ENCODE data around the gene SP140. TPM values are rescaled to one million over a fixed set of nuclear protein-coding genes. Genes with fewer than 3 reads are reported as not detected.
"Not testable (repeated sequence)": the region's sequence is repeated elsewhere in the genome, so short reads cannot be mapped to it uniquely, and the experiment has no call there.

SP140 gene
- total RNA-seq, 2 experiments from 2014 or later = 53.3 to 58.8 TPM

DNA sequence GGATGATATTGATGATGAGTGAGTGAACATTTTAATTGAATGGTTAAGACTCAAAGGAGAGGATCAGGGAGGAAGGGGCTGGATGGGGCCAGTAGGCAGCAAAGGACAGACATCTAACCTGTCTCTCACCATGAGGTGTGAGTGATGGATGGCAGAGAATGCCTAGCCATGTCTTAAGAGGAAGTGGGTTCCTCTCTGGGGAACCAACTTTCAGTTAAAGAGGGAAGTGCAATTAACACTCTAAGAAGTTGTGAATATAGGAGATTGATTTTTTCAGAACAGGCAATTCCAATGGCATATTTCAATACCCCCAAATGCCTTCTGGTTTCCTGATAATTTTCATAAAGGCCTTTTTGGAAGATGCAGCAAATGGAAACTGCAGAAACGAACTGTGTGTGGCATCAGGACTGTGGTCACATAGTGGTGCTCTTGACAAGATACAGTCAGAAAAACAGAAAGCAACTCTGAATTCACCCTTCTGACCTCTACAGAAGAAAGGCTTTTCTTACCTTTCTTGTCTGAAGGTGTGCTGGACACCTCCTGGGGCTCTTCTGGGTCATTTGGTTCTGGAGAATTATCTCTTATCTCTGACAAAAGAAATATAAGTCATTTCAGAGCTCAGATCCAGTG lies 16.0 kb upstream of the SP140 start:
- no peak for DNase-seq
- Mint-ChIP-seq H3K4me3 (no peak overlapping the region), H3K36me3 (ENCODE audit: low read depth) (peaks cover 49% of the 10 kb centered on the region), H3K27ac (no peak overlapping the region), H3K27me3 (no peaks in the 10 kb centered on the region), H3K4me1 (peaks cover 49% of the 10 kb centered on the region), H3K9me3 (no peaks in the 10 kb centered on the region)
- POLR2A ChIA-PET = no interaction called here
- CTCF ChIA-PET = interaction anchor here (1.1 kb wide), 1 partner anchor 9 kb away, joined by 3 read pairs; no protein-coding TSS in a partner anchor

DNA sequence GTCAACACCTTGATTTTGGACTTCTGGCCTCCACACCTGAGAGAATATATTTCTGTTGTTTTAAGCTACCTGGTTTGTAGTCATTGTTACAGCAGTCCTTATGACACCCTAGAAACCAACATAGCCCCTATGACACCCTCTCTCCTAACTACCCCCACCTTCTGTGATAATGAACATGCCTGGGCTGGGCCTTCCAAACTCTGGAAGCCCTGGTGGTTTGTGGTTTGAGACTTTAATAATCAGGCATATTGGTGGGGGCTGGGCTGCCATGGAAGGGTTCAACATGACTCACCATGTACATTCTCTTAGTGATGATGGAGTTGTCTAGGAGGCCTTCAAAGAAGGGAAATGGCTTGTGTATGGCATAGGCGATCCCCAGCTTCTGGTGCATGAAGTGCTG lies 9.0 kb upstream of the SP140 start:
- no peaks in the 10 kb centered on the region for H3K27me3 Mint-ChIP-seq
- H3K4me1 Mint-ChIP-seq = peaks cover 76% of the 10 kb centered on the region
- ChIA-PET POLR2A (interaction anchor here (0.7 kb wide), 1 partner anchor 41 kb away, joined by 3 read pairs; no protein-coding TSS in a partner anchor), CTCF (interaction anchor here (0.8 kb wide), 1 partner anchor 15 kb away, joined by 3 read pairs; no protein-coding TSS in a partner anchor)
- peaks cover 76% of the 10 kb centered on the region for H3K36me3 Mint-ChIP-seq (ENCODE audit: low read depth)
- H3K27ac Mint-ChIP-seq = peak overlapping the region; percentile 47
- H3K4me3 Mint-ChIP-seq = peak overlapping the region; percentile 40
- no peak for DNase-seq
- H3K9me3 Mint-ChIP-seq = no peaks in the 10 kb centered on the region

DNA sequence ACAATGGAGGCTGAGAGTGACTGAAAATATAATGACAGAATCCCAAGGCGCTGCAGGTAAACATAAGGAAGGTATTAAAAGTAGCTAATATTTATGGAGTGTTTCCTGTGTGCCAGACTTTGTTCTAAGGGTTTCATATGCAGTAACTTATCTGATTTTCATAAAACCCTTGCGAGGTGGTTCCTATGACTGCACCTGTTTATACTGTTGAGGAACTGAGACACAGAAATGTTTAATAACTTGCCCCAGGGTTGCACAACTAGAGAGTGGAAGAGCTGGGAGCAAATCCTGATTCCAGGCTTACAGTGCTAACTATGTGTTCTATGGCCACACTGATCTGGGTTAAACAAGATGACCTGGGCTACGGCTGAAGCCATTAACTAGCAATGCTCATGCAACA lies 8.1 kb upstream of the SP140 start:
- Mint-ChIP-seq H3K9me3 (no peaks in the 10 kb centered on the region), H3K4me3 (peak overlapping the region; percentile 99), H3K27ac (peak overlapping the region; percentile 23), H3K36me3 (ENCODE audit: low read depth) (peaks cover 71% of the 10 kb centered on the region), H3K27me3 (no peaks in the 10 kb centered on the region), H3K4me1 (peaks cover 72% of the 10 kb centered on the region)
- CTCF ChIA-PET = interaction anchor here (0.8 to 2.1 kb wide), 3 partner anchors 9 to 14 kb away, joined by 3 to 8 read pairs (median 3); no protein-coding TSS in a partner anchor
- POLR2A ChIA-PET = no interaction called here
- DNase-seq = no peak

DNA sequence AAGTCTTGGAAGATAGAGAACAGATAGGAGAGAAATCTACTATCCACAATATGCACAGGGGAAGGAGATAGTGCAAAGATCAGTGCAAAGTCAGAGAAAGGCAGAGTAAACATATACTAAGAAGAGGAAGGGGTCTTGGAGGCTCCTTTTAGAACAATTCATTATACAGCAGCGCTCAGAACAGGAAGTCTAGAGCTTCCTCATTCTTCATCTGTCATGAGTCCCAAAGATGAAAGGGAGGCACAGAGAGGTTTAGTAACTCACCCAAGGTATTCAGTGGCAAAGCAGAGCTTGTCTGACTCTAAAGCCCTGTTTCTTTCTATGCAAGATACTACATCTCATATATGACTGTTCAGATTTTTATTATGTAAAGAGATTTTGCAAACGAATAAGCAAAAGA lies 7.1 kb upstream of the SP140 start:
- Mint-ChIP-seq H3K27me3 (no peaks in the 10 kb centered on the region), H3K4me1 (peaks cover 71% of the 10 kb centered on the region), H3K4me3 (peak overlapping the region; percentile 99), H3K27ac (peak overlapping the region; percentile 99), H3K36me3 (ENCODE audit: low read depth) (peaks cover 61% of the 10 kb centered on the region), H3K9me3 (no peaks in the 10 kb centered on the region)
- ChIA-PET CTCF (interaction anchor here (2.1 kb wide), 1 partner anchor 12 kb away, joined by 8 read pairs; no protein-coding TSS in a partner anchor), POLR2A (interaction anchor here (1.9 kb wide), 1 partner anchor 109 kb away, joined by 9 read pairs; the partner anchor contains the start of gene SP140L)
- DNase-seq = peak; percentile 38

DNA sequence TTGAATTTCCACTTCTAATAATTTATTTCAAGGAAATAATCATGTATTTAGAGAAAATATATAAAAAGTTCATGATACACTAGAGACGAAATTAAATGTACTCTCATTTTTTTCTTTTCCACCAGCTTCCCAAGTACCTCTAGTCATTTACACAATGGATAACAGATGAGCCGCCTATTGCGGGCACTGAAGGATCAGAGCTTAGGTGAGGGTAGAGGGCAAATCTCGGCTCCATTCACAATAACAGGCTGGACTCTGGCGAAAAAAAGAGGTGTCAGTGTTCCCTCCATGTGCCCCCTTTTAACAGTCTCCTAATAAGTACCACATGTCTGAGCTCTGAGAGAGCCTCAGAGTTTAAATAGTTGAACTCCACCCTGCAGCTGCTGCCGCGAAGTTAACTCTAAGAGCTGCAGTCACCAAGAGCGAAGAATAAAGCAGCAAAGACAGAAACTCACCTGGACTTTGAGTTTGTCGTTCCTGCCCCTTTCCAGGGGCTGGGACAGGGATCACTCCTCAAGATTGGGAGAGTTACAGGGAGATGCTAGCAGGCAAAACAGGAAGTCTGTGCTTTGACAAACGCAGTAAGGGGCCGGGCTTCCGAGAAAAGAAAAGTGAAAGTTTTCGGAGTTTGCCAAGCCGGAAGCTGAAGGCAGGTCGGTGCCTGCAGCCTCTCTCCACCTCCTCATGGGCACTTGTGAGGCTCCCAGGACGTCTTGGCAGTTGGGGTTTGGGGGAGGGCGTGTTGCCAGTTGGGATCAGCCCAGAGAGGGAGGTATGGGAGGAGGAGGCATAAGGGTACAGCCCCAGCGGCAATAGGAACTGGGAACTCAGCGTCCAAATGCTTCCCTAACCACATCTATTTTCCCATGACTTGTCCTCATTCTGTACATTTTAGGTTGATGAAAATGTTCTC lies 5.9 kb upstream of the SP140 start, which contains the start of gene SP110:
Gene SP110 (minus strand): TSS at position 566 of the 913 bp plus-strand sequence. CDS start 3,057 bp downstream, outside the sequence.
- H3K27me3 Mint-ChIP-seq = no peaks in the 10 kb centered on the region
- ChIA-PET POLR2A (interaction anchor here (0.5 to 1.9 kb wide), 5 partner anchors 99 to 198 kb away, joined by 3 to 9 read pairs (median 3); partner anchors contain the start of gene SP140L), CTCF (interaction anchor here (0.7 to 0.9 kb wide), 3 partner anchors 12 to 252 kb away, joined by 3 to 7 read pairs (median 3); no protein-coding TSS in a partner anchor)
- no peaks in the 10 kb centered on the region for H3K9me3 Mint-ChIP-seq
- peak; percentile 91 for DNase-seq
- peaks cover 51% of the 10 kb centered on the region for H3K36me3 Mint-ChIP-seq (ENCODE audit: low read depth)
- H3K27ac Mint-ChIP-seq = peak within 1 kb of the TSS; percentile 99
- H3K4me3 Mint-ChIP-seq = peak within 1 kb of the TSS; percentile 99
- peaks cover 71% of the 10 kb centered on the region for H3K4me1 Mint-ChIP-seq

DNA sequence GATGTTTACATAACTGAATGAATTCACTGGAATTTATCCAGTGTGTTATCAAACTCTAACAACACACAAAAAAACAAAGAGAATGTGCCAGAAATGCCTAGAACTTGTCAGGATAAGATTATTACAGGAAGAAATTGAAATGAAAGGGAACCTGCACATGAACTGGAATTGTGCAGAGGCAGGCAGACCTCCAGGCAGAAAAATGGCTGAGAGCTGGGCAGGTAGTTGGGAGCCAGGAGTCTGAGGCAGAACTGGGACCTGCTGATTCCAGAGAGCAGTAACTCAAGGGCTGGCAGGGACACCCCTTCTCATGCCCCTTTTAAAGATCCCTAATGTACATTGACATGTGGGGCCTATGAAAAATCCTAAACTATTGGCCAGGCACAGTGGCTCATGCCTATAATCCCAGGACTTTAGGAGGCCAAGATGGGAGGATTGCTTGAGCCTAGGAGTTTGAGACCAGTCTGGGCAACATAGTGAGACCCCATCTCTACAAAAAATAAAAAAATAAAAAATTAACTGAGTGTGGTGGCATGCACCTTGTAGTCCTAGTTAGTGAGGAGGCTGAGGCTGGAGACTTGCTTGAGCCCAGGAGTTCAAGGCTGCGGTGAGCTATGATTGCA lies 5.1 kb upstream of the SP140 start:
- peaks cover 43% of the 10 kb centered on the region for H3K36me3 Mint-ChIP-seq (ENCODE audit: low read depth)
- no peak for DNase-seq
- ChIA-PET POLR2A (interaction anchor here (0.6 to 1.9 kb wide), 3 partner anchors 107 to 197 kb away, joined by 3 to 9 read pairs (median 6); partner anchors contain the start of gene SP140L), CTCF (no interaction called here)
- H3K4me3 Mint-ChIP-seq = peak overlapping the region; percentile 99
- H3K27me3 Mint-ChIP-seq = no peaks in the 10 kb centered on the region
- no peaks in the 10 kb centered on the region for H3K9me3 Mint-ChIP-seq
- H3K27ac Mint-ChIP-seq = peak overlapping the region; percentile 99
- peaks cover 74% of the 10 kb centered on the region for H3K4me1 Mint-ChIP-seq

DNA sequence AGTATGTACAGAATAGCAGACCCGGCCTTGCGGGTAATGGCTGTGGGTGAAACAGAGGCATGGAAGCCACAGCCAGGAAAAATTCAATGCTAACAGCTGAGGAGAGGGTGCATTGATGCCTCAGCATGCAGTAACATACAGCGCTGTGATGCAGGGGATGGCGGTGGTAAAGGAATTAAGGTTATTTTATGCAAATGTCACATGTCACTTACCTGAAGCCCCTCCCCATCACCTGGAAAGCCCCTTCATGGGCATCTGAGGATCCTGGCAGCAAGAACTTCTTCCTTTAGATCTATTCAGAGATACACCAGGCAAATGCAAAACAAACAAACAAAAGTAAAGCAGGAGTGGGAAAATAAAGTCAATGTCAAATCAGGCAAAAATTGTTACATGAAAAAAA lies 4.0 kb upstream of the SP140 start:
- H3K36me3 Mint-ChIP-seq (ENCODE audit: low read depth) = peaks cover 33% of the 10 kb centered on the region
- no peak overlapping the region for H3K4me3 Mint-ChIP-seq
- H3K27me3 Mint-ChIP-seq = no peaks in the 10 kb centered on the region
- DNase-seq = no peak
- peaks cover 74% of the 10 kb centered on the region for H3K4me1 Mint-ChIP-seq
- H3K9me3 Mint-ChIP-seq = no peaks in the 10 kb centered on the region
- H3K27ac Mint-ChIP-seq = peak overlapping the region; percentile 46
- CTCF ChIA-PET = interaction anchor here (0.6 to 1.3 kb wide), 5 partner anchors 14 to 766 kb away, joined by 3 to 6 read pairs (median 4); no protein-coding TSS in a partner anchor
- POLR2A ChIA-PET = no interaction called here

DNA sequence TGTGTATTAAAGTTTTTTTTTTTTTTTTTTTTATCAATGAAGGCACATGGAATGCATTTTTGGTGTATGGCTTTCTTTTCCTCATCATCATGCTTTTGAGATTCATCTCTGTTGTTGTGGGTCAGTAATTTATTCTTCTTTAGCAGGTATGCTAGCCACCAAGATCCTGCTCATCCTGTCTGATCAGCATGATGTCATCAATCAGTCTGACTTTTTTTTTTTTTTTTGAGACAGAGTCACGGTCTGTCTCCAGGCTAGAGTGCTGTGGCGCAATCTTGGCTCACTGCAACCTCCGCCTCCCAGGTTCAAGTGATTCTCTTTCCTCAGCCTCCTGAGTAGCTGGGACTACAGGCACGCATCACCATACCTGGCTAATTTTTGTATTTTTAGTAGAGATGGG lies 2.7 kb upstream of the SP140 start:
- Mint-ChIP-seq H3K4me1 (peaks cover 69% of the 10 kb centered on the region), H3K36me3 (ENCODE audit: low read depth) (peaks cover 24% of the 10 kb centered on the region)
- H3K27me3 Mint-ChIP-seq, H3K9me3 Mint-ChIP-seq, DNase-seq, POLR2A ChIA-PET, H3K27ac Mint-ChIP-seq, H3K4me3 Mint-ChIP-seq: not testable (repeated sequence)
- CTCF ChIA-PET = interaction anchor here (1.3 kb wide), 1 partner anchor 58 kb away, joined by 4 read pairs; no protein-coding TSS in a partner anchor

DNA sequence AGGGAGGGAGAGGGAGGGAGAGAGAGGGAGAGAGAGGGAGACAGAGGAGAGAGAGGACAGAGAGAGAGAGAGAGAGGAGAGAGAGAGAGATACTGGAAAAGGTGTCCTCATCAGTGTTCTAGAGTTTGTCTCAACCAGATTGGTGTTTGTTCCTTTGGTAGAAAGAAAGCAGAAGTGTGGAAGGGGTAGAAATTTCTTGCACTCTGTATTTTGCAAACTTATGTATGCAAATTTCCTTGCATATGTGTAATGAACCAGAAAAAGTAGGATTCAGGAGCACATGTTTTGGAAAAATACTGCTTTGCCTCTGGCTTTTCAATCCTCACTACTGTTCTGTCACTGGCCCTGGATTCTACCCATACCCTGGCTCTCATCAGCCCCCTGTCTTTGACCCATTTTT lies 1.1 kb upstream of the SP140 start:
- POLR2A ChIA-PET = no interaction called here
- peak overlapping the region; percentile 94 for H3K27ac Mint-ChIP-seq
- H3K4me1 Mint-ChIP-seq = peaks cover 75% of the 10 kb centered on the region
- peak overlapping the region; percentile 80 for H3K4me3 Mint-ChIP-seq
- CTCF ChIA-PET = interaction anchor here (0.6 to 2.4 kb wide), 2 partner anchors 18 to 85 kb away, joined by 3 to 8 read pairs; no protein-coding TSS in a partner anchor
- H3K9me3 Mint-ChIP-seq = no peaks in the 10 kb centered on the region
- no peaks in the 10 kb centered on the region for H3K27me3 Mint-ChIP-seq
- peaks cover 19% of the 10 kb centered on the region for H3K36me3 Mint-ChIP-seq (ENCODE audit: low read depth)
- no peak for DNase-seq

DNA sequence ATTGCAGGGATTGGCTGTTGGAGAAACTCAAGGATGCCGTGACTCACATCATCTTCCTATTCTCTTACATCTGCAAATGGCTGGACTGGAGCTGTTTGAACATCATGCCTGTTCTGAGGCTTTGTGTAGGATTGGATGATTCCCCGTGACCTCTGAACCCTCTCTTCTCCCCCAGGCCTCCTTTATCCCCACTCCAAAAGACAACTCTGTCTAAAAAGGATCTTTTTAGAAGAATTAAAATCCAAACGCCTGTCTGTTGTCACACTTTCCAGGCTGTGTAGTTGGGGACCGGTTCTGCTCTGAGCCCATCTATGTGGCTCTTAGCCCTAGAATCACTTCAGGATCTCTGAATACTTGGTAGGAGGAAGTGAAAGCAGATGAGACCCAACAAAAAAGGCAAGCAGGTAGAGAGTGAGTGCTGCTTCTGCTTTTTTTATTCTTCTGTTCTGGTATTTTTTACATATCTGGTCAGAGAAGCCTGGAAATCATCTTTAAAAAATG lies 565 bp downstream of the SP140 start:
- peaks cover 79% of the 10 kb centered on the region for H3K4me1 Mint-ChIP-seq
- ChIA-PET POLR2A (interaction anchor here (0.5 to 0.7 kb wide), 2 partner anchors 11 to 42 kb away, joined by 3 to 5 read pairs; no protein-coding TSS in a partner anchor), CTCF (interaction anchor here (0.9 to 2.4 kb wide), 3 partner anchors 19 to 248 kb away, joined by 3 to 8 read pairs (median 3); no protein-coding TSS in a partner anchor)
- H3K27ac Mint-ChIP-seq = peak overlapping the region; percentile 94
- peaks cover 13% of the 10 kb centered on the region for H3K9me3 Mint-ChIP-seq
- no peaks in the 10 kb centered on the region for H3K27me3 Mint-ChIP-seq
- peak overlapping the region; percentile 80 for H3K4me3 Mint-ChIP-seq
- H3K36me3 Mint-ChIP-seq (ENCODE audit: low read depth) = peaks cover 30% of the 10 kb centered on the region
- no peak for DNase-seq

DNA sequence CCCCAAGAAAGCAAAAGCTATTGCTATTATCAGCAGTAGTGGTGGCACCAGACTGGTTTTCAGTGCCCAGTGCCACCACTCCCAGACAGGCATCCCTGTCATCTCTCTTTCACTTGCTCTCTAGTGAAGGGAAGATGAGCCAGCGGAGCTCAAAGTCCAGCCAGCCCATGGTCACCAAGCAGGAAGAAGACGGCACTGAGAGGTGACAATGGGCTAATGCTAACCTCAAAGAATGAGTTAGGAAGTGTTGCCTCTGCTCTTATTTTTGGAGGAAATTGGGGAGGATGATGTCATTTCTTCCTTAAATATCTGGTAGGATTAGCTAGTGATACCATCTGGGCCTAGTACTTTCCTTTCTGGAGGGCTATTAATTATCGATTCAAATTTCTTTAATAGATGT lies 1.7 kb downstream of the SP140 start:
- peaks cover 78% of the 10 kb centered on the region for H3K4me1 Mint-ChIP-seq
- CTCF ChIA-PET = interaction anchor here (0.9 kb wide), 1 partner anchor 73 kb away, joined by 3 read pairs; no protein-coding TSS in a partner anchor

DNA sequence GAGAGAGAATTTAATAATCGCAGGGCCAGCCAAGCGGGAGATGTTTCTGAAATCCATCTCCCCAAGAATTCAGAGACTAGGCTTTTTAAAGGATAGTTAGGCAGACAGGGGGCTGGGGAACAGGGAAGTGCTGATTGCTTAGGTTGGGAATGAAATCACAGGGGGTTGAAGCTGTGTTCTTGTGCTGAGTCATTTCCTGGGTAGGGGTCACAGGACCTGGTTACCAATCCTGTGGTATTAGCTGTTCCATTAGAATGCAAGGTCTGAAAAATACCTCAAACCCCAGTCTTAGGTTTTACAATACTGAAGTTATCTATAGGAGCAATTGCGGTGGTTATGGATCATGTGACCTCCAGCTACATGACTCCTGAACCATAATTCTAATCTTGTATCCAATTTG lies 4.6 kb downstream of the SP140 start:
- Mint-ChIP-seq H3K27ac (no peak overlapping the region), H3K27me3 (no peaks in the 10 kb centered on the region), H3K36me3 (ENCODE audit: low read depth) (peaks cover 42% of the 10 kb centered on the region), H3K4me3 (no peak overlapping the region), H3K9me3 (peaks cover 21% of the 10 kb centered on the region), H3K4me1 (peaks cover 63% of the 10 kb centered on the region)
- CTCF ChIA-PET = no interaction called here
- POLR2A ChIA-PET = interaction anchor here (0.9 kb wide), 1 partner anchor 97 kb away, joined by 3 read pairs; the partner anchor contains the start of gene SP140L
- DNase-seq = no peak

More for the DNA sequence above, 1.7 kb downstream of the SP140 start:
- Mint-ChIP-seq H3K9me3 (peaks cover 20% of the 10 kb centered on the region), H3K36me3 (ENCODE audit: low read depth) (peaks cover 39% of the 10 kb centered on the region), H3K27me3 (no peaks in the 10 kb centered on the region), H3K4me3 (peak overlapping the region; percentile 77), H3K27ac (peak overlapping the region; percentile 60)
- POLR2A ChIA-PET = no interaction called here
- DNase-seq = no peak

Measured in activated CD4-positive, alpha-beta T cell treated with anti-CD3 and anti-CD28 coated beads, Interleukin-2, amount 10 ng/mL, durations not matched to agents 7 days and 5 days (primary cell).